NCI-H2227 (cell line): Measurements from ENCODE around the gene ARMC5.
"Not testable (repeated sequence)": the region's sequence is repeated elsewhere in the genome, so short reads cannot be mapped to it uniquely, and the experiment has no call there.

Experiments
- DNase-seq: peaks from one replicate; lab custom pipeline; 2025; ENCODE audit not compliant: unreplicated experiment; lab: John Stamatoyannopoulos, UW

The ARMC5 gene

GRCh38 chr16:31430380-31431052 lies 28.8 kb upstream of the ARMC5 start:
- no peak for DNase-seq

- DNase-seq = no peak
Observed at GRCh38 chr16:31435341-31436220, 23.7 kb upstream of the ARMC5 start.

GRCh38 chr16:31436221-31437045 lies 22.9 kb upstream of the ARMC5 start:
- DNase-seq = no peak

GRCh38 chr16:31438414-31438813 lies 20.9 kb upstream of the ARMC5 start:
- DNase-seq = no peak

GRCh38 chr16:31439023-31439422 lies 20.3 kb upstream of the ARMC5 start:
- not testable (repeated sequence) for DNase-seq

- DNase-seq = no peak
Observed at GRCh38 chr16:31439519-31439918, 19.8 kb upstream of the ARMC5 start.

- no peak for DNase-seq
Observed at GRCh38 chr16:31440516-31441184, 18.7 kb upstream of the ARMC5 start.

- DNase-seq = peak; percentile 53
Observed at GRCh38 chr16:31441956-31442355, 17.3 kb upstream of the ARMC5 start.

- not testable (repeated sequence) for DNase-seq
Observed at GRCh38 chr16:31445931-31446330, 13.4 kb upstream of the ARMC5 start.

GRCh38 chr16:31451201-31451600 lies 8.1 kb upstream of the ARMC5 start:
- DNase-seq = no peak

- peak; percentile 85 for DNase-seq
Observed at GRCh38 chr16:31451681-31452351, 7.5 kb upstream of the ARMC5 start.

GRCh38 chr16:31452631-31453106 lies 6.6 kb upstream of the ARMC5 start:
- DNase-seq = no peak

GRCh38 chr16:31453255-31454204 lies 5.8 kb upstream of the ARMC5 start:
- DNase-seq = peak; percentile 19

- peak; percentile 20 for DNase-seq
Observed at GRCh38 chr16:31455601-31456314, 3.5 kb upstream of the ARMC5 start.

- DNase-seq = no peak
Observed at GRCh38 chr16:31456988-31457360, 2.3 kb upstream of the ARMC5 start.

- DNase-seq = peak; percentile 64
Observed at GRCh38 chr16:31458073-31458843, 1.0 kb upstream of the ARMC5 start.

GRCh38 chr16:31459687-31460581 lies 633 bp downstream of the ARMC5 start:
- peak; percentile 100 for DNase-seq
